Central memory CD8-positive, alpha-beta T cell (primary cell): ENCODE measurements around the gene UTP14C.
A peak's percentile ranks its signal among the peaks of the same experiment; 100 is the strongest.

Source experiments
- ATAC-seq: fragments of 150-1000 bp; cut with Tn5 transposase; replicated peaks from 2 replicates; pipeline ENCODE4 v1.10.0; 2022; ENCODE audit warnings: mild to moderate bottlenecking, moderate FRiP score, moderate number of reproducible peaks; ENCODE audit not compliant: poor library complexity, severe bottlenecking; ENCODE audit errors: extremely low read depth
- DNase-seq, 2 donors: peaks; one replicate each; pipeline ENCODE4 v3.0.0; 2021; ENCODE audit warnings: low spot score in 2 of 2
- H3K27ac Mint-ChIP-seq: one replicate; pipeline ENCODE4 v1.8.0; 2022; ENCODE audit warnings: low read depth, mild to moderate bottlenecking, moderate library complexity, mixed read lengths
- H3K27me3 Mint-ChIP-seq: one replicate; pipeline ENCODE4 v1.8.0; 2022; ENCODE audit warnings: mixed read lengths
- H3K36me3 Mint-ChIP-seq: one replicate; pipeline ENCODE4 v1.8.0; 2022; ENCODE audit warnings: mild to moderate bottlenecking, moderate library complexity, mixed read lengths; ENCODE audit not compliant: insufficient read depth
- H3K4me1 Mint-ChIP-seq: one replicate; pipeline ENCODE4 v1.8.0; 2022; ENCODE audit warnings: mixed read lengths
- H3K4me3 Mint-ChIP-seq: one replicate; pipeline ENCODE4 v1.8.0; 2022; ENCODE audit warnings: mild to moderate bottlenecking, moderate library complexity, mixed read lengths
- H3K9me3 Mint-ChIP-seq: one replicate; pipeline ENCODE4 v1.8.0; 2022; ENCODE audit warnings: mixed read lengths

UTP14C gene

DNA sequence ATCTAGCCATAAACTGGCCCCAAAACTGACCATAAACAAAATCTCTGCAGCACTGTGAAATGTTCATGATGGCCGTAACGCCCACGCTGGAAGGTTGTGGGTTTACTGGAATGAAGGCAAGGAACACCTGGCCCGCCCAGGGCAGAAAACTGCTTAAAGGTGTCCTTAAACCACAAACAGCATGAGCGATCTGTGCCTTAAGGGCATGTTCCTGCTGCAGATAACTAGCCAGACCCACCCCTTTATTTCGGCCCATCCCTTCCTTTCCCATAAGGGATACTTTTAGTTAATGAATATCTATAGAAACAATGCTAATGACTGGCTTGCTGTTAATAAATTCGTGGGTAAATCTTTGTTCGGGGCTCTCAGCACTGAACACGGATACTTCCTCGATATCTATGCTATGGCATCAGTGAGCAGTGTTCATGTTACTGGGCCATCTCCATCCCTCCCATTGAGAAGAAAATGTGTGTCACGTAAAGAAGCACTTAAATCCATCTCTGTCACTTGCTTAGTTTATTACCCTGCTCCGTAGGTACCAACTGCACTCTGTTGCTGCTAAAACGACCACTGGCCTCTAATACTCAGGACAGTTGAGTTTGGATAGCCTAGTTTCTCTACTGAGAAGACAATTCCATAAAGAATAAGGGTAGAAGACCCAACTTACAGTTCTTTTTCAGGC is 18.5 kb upstream of the UTP14C start:
- Mint-ChIP-seq H3K36me3 (no peaks in the 10 kb centered on the region), H3K4me3 (no peak overlapping the region), H3K9me3 (no peaks in the 10 kb centered on the region), H3K27me3 (peaks cover 28% of the 10 kb centered on the region), H3K27ac (no peak overlapping the region), H3K4me1 (peaks cover 8% of the 10 kb centered on the region)
- no peak for DNase-seq
- no peak for ATAC-seq

- H3K36me3 Mint-ChIP-seq = peaks cover 1% of the 10 kb centered on the region
- no peaks in the 10 kb centered on the region for H3K9me3 Mint-ChIP-seq
- H3K4me3 Mint-ChIP-seq = no peak overlapping the region
- no peak overlapping the region for H3K27ac Mint-ChIP-seq
- H3K4me1 Mint-ChIP-seq = peaks cover 11% of the 10 kb centered on the region
- peaks cover 32% of the 10 kb centered on the region for H3K27me3 Mint-ChIP-seq
- no peak for DNase-seq
- no peak for ATAC-seq
Observed at GRCh38 chr13:52006523-52007245, 17.8 kb upstream of the UTP14C start.

DNA sequence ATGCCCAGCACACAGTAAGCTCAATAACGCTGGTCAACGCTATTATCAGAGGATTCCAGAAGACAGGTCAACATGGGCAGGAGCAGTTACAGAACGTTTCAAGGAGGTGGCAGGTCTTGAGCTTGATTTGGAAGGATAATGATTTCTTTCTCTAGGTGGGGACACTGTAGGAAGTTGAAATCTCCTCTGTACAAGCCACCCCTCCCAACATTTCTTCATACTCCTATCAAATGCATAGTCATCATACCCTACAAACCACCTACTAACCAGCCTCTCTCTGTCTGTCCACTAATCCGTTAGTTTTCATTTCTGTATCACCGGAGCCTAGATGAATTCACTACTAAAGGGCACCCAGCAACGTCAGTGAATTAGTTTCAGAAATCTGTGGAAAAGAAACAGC is 14.5 kb upstream of the UTP14C start:
- peak overlapping the region; percentile 93 for H3K4me3 Mint-ChIP-seq
- H3K27me3 Mint-ChIP-seq = peaks cover 32% of the 10 kb centered on the region
- DNase-seq = no peak
- H3K9me3 Mint-ChIP-seq = no peaks in the 10 kb centered on the region
- no peak for ATAC-seq
- H3K36me3 Mint-ChIP-seq = peaks cover 11% of the 10 kb centered on the region
- peaks cover 26% of the 10 kb centered on the region for H3K4me1 Mint-ChIP-seq
- H3K27ac Mint-ChIP-seq = no peak overlapping the region

DNA sequence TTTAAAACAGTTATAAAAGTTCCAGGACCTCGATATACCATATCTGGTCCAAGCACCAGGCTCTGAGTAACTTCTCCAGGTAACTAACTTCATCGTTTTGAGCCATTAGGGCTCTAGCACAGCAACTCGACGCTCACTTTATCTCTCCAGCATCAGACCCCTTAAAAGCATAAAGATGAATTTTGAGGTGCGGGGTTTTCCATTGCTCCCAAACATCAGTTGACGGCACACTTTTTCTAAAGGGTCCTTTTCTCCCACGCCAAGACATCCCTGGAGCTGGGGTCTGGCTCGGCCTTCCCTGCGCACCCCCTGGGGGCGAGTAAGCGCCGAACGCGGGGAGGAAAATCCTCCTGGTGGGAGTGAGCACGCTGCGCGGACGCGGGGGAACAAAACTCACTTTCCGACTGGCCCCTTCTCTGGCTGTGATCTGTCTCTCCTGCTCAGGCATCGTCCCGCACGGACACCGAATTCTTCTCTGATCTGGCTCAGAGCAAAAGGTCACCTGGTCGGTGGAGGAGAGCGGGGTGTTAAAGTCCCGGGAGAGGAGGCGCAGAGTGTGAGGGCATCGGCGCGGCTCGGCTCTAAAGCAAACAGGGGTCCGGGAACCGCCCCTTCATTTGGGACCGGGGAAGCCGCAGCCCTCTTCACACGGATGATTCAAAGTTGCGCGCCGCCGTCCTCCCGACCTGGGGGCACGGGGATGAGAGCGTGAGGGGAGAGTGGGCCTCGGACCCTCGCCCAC is 13.4 kb upstream of the UTP14C start, which contains the start of gene ATP7B:
ATP7B (minus strand) TSS at position 561 of the 742 bp plus-strand sequence; CDS start at position 448, 113 bp downstream.
- Mint-ChIP-seq H3K4me1 (peaks cover 32% of the 10 kb centered on the region), H3K9me3 (no peaks in the 10 kb centered on the region), H3K4me3 (peak within 1 kb of the TSS; percentile 93), H3K36me3 (peaks cover 12% of the 10 kb centered on the region), H3K27ac (peak within 1 kb of the TSS; percentile 95), H3K27me3 (peaks cover 32% of the 10 kb centered on the region)
- DNase-seq (peak in 1 of 2 donors; percentile 16), ATAC-seq (no peak)

- ATAC-seq (peak; percentile 99), DNase-seq (peak; percentile 100)
- Mint-ChIP-seq H3K27me3 (peaks cover 32% of the 10 kb centered on the region), H3K27ac (peak within 1 kb of the TSS; percentile 95), H3K36me3 (peaks cover 12% of the 10 kb centered on the region), H3K9me3 (no peaks in the 10 kb centered on the region), H3K4me1 (peaks cover 34% of the 10 kb centered on the region), H3K4me3 (peak within 1 kb of the TSS; percentile 93)
Observed at GRCh38 chr13:52011632-52012511, 12.6 kb upstream of the UTP14C start, which contains the start of gene ALG11. Gene ALG11, plus strand, starts transcription at chr13:52012398. Its CDS starts 21 bp downstream, at chr13:52012419.

- DNase-seq (no peak), ATAC-seq (no peak)
- H3K4me1 Mint-ChIP-seq = peaks cover 40% of the 10 kb centered on the region
- H3K27ac Mint-ChIP-seq = peak overlapping the region; percentile 95
- H3K36me3 Mint-ChIP-seq = peaks cover 14% of the 10 kb centered on the region
- peaks cover 32% of the 10 kb centered on the region for H3K27me3 Mint-ChIP-seq
- peak overlapping the region; percentile 93 for H3K4me3 Mint-ChIP-seq
- no peaks in the 10 kb centered on the region for H3K9me3 Mint-ChIP-seq
Observed at GRCh38 chr13:52012512-52012836, 12.0 kb upstream of the UTP14C start.

DNA sequence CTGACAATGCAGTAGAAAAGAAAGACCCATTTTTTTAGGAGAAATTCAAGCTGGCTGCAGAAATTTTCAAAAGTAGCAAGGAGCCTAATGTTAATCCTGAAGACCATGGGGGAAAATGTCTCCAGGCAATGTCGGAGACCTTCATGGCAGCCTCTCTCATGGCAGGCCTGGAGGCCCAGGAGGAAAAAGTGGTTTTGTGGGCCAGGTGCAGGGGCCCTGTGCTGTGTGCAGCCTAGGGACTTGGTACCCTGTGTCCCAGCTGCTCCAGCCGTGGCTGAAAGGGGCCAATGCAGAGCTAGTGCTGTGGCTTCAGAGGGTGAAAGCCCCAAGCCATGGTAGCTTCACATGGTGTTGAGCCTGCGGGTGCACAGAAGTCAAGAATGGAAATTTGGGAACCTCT is 8.2 kb upstream of the UTP14C start:
- Mint-ChIP-seq H3K4me3 (no peak overlapping the region), H3K27me3 (peaks cover under 1% of the 10 kb centered on the region), H3K27ac (no peak overlapping the region), H3K4me1 (peaks cover 48% of the 10 kb centered on the region), H3K36me3 (peaks cover 33% of the 10 kb centered on the region), H3K9me3 (no peaks in the 10 kb centered on the region)
- DNase-seq (no peak), ATAC-seq (no peak)

GRCh38 chr13:52020191-52020590 is 4.3 kb upstream of the UTP14C start:
- DNase-seq (no peak), ATAC-seq (no peak)
- H3K27ac Mint-ChIP-seq = no peak overlapping the region
- peaks cover 40% of the 10 kb centered on the region for H3K36me3 Mint-ChIP-seq
- H3K27me3 Mint-ChIP-seq = no peaks in the 10 kb centered on the region
- H3K4me3 Mint-ChIP-seq = no peak overlapping the region
- no peaks in the 10 kb centered on the region for H3K9me3 Mint-ChIP-seq
- H3K4me1 Mint-ChIP-seq = peaks cover 37% of the 10 kb centered on the region

GRCh38 chr13:52022356-52022755 is 2.1 kb upstream of the UTP14C start:
- DNase-seq (no peak), ATAC-seq (no peak)
- peaks cover 46% of the 10 kb centered on the region for H3K4me1 Mint-ChIP-seq
- no peak overlapping the region for H3K4me3 Mint-ChIP-seq
- H3K9me3 Mint-ChIP-seq = no peaks in the 10 kb centered on the region
- no peaks in the 10 kb centered on the region for H3K27me3 Mint-ChIP-seq
- peaks cover 39% of the 10 kb centered on the region for H3K36me3 Mint-ChIP-seq
- H3K27ac Mint-ChIP-seq = no peak overlapping the region

GRCh38 chr13:52025475-52026245 is 1.2 kb downstream of the UTP14C start:
- Mint-ChIP-seq H3K27me3 (no peaks in the 10 kb centered on the region), H3K9me3 (no peaks in the 10 kb centered on the region), H3K36me3 (peaks cover 37% of the 10 kb centered on the region), H3K27ac (no peak overlapping the region), H3K4me1 (peaks cover 48% of the 10 kb centered on the region), H3K4me3 (no peak overlapping the region)
- no peak for DNase-seq
- no peak for ATAC-seq

- Mint-ChIP-seq H3K4me3 (no peak overlapping the region), H3K27me3 (no peaks in the 10 kb centered on the region), H3K9me3 (no peaks in the 10 kb centered on the region), H3K27ac (no peak overlapping the region), H3K4me1 (peaks cover 44% of the 10 kb centered on the region), H3K36me3 (peaks cover 33% of the 10 kb centered on the region)
- ATAC-seq (no peak), DNase-seq (no peak)
Observed at GRCh38 chr13:52026246-52026626, 1.7 kb downstream of the UTP14C start.
